ENCODE data around the gene XPO6. TPM values are rescaled to one million over a fixed set of nuclear protein-coding genes. Genes with fewer than 3 reads are reported as not detected.

The XPO6 gene
- total RNA-seq, 2 donors from 2014 or later, result 17.9 to 29.8 TPM

DNA sequence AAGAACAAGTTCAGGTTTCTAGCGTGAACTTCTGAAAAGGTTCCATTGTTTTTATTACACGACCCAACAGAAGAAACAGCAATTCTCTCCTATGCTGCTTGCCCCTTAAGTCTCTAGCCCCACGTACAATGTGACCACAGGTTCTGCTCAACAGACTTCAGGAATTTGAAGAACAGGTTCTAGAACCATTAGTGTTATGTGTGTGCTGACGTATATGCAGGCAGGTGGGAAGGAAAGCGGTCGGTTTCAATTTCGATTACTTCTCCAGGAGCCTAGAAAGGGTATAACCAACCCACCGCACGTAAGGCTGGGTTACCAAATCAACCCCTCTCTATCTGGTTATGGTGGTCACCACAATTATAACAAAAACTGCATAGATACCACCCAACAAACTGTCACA is 39.4 kb downstream of the XPO6 start:
- peaks cover 39% of the 10 kb centered on the region for H3K36me3 ChIP-seq
- no peak for DNase-seq (ENCODE audit: low spot score)
- TF ChIP-seq, protein P1, sequence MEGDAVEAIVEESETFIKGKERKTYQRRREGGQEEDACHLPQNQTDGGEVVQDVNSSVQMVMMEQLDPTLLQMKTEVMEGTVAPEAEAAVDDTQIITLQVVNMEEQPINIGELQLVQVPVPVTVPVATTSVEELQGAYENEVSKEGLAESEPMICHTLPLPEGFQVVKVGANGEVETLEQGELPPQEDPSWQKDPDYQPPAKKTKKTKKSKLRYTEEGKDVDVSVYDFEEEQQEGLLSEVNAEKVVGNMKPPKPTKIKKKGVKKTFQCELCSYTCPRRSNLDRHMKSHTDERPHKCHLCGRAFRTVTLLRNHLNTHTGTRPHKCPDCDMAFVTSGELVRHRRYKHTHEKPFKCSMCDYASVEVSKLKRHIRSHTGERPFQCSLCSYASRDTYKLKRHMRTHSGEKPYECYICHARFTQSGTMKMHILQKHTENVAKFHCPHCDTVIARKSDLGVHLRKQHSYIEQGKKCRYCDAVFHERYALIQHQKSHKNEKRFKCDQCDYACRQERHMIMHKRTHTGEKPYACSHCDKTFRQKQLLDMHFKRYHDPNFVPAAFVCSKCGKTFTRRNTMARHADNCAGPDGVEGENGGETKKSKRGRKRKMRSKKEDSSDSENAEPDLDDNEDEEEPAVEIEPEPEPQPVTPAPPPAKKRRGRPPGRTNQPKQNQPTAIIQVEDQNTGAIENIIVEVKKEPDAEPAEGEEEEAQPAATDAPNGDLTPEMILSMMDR (IDR thresholded peaks at IDR 0.05), result no peak
- no peaks in the 10 kb centered on the region for H3K27me3 ChIP-seq
- no peak overlapping the region for H3K4me3 ChIP-seq
- H3K4me1 ChIP-seq, result no peaks in the 10 kb centered on the region
- no peak overlapping the region for H3K27ac ChIP-seq
- H3K9me3 ChIP-seq, result no peaks in the 10 kb centered on the region

DNA sequence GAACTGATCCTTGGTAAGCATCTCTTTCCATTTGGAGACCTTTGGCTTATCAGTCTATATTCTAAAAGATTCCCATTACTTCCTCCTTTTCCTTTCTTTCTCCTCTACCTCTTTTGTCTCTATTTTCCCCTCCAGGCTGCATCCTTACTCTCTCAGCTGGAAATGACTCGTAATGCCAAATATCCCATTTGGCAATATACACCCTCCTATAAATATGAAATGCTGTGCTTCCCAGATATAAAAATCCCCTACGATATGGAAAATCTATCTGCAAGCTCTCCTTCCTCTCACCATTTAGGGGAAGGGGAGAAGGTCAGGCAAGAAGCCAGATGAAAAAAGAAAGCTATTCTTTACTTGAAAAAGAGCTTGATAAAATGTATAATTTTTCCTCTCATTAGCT is 39.9 kb downstream of the XPO6 start:
- no peaks in the 10 kb centered on the region for H3K9me3 ChIP-seq
- H3K27ac ChIP-seq, result no peak overlapping the region
- TF ChIP-seq, protein P1 (IDR thresholded peaks at IDR 0.05), result no peak
- H3K36me3 ChIP-seq, result peaks cover 44% of the 10 kb centered on the region
- no peaks in the 10 kb centered on the region for H3K27me3 ChIP-seq
- no peak overlapping the region for H3K4me3 ChIP-seq
- no peak for DNase-seq (ENCODE audit: low spot score)
- no peaks in the 10 kb centered on the region for H3K4me1 ChIP-seq

DNA sequence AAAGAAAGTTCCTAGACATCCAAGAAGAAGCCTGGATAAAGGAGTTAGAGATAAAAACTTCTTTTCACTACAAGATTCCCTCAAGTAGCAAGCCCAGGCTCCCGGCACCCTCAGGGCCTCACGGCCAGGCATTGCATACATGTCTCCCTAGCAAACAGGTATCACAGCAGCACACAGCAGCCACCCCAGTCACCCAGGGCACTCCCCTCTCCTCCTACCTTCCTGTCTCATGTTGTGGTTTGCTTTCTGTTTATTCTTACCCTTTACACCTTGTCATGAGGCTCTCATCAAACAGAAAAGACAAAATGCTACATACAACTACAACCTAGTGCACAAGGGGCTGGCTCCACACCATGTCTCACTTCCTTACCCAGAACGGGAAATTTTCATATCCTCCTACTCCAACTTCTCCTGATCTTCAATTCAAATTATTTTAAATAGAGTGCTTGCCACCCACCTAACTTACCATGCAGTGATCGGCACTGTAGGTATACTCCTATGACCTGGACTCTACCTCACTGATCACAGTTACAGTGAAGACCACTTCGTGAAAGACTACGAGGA is 42.7 kb downstream of the XPO6 start:
- TF ChIP-seq, protein P1 (IDR thresholded peaks at IDR 0.05), result no peak
- no peaks in the 10 kb centered on the region for H3K27me3 ChIP-seq
- no peaks in the 10 kb centered on the region for H3K9me3 ChIP-seq
- H3K36me3 ChIP-seq, result peaks cover 46% of the 10 kb centered on the region
- no peak overlapping the region for H3K27ac ChIP-seq
- H3K4me1 ChIP-seq, result peaks cover 0 to under 1% of the 10 kb centered on the region in 2 donors
- no peak for DNase-seq (ENCODE audit: low spot score)
- no peak overlapping the region for H3K4me3 ChIP-seq

DNA sequence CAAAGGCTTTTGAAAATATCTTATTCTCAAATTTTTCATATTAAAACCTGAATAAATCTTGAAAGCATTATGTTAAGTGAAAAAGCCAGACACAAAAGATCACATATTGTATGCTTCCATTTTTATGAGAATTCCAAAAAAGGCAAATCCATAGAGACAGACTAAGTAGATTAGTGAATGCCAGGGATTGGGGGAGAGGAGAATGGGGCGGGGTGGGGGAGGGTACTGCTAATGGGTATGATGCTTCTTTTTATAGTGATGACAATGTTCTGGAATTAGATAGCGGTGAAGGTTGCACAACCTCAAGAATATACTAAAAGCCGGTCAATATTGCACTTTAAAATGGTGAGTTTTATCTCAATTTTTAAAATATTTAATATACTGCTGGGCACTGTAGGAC is 44.0 kb downstream of the XPO6 start:
- no peaks in the 10 kb centered on the region for H3K27me3 ChIP-seq
- H3K4me1 ChIP-seq, result peaks cover 0 to 8% of the 10 kb centered on the region in 2 donors
- no peak overlapping the region for H3K27ac ChIP-seq
- DNase-seq (ENCODE audit: low spot score), result no peak
- no peaks in the 10 kb centered on the region for H3K9me3 ChIP-seq
- no peak overlapping the region for H3K4me3 ChIP-seq
- TF ChIP-seq, protein P1 (IDR thresholded peaks at IDR 0.05), result no peak
- peaks cover 44% of the 10 kb centered on the region for H3K36me3 ChIP-seq

GRCh38 chr16:28167221-28167620 is 44.5 kb downstream of the XPO6 start:
- TF ChIP-seq, protein P1 (IDR thresholded peaks at IDR 0.05), result no peak
- Histone ChIP-seq H3K36me3 (peaks cover 40% of the 10 kb centered on the region), H3K4me3 (no peak overlapping the region), H3K27ac (no peak overlapping the region), H3K4me1 (peaks cover 0 to 8% of the 10 kb centered on the region in 2 donors), H3K9me3 (no peaks in the 10 kb centered on the region), H3K27me3 (no peaks in the 10 kb centered on the region)
- DNase-seq (ENCODE audit: low spot score), result no peak
